ENCODE measurements around the gene CD3E. TPM values are rescaled to one million over a fixed set of nuclear protein-coding genes. Genes with fewer than 3 reads are reported as not detected.

The CD3E gene
- total RNA-seq, 1 experiment from 2014 or later, result not detected

- H3K56ac ChIP-seq (ENCODE audit: insufficient read length, low read depth, low read length), result no peak overlapping the region
- H3K23me2 ChIP-seq (ENCODE audit: insufficient read length, low read depth, low read length, poor library complexity, severe bottlenecking), result peaks cover 9% of the 10 kb centered on the region
- H3K14ac ChIP-seq (ENCODE audit: insufficient read depth, low read length), result no peak overlapping the region
- peaks cover 16% of the 10 kb centered on the region for H3K27me3 Mint-ChIP-seq (ENCODE audit: low read depth)
- H3T11ph ChIP-seq (ENCODE audit: low read length), result no peak overlapping the region
- H3K4ac ChIP-seq (ENCODE audit: low read depth, low read length), result no peak overlapping the region
- H3K4me2 ChIP-seq (ENCODE audit: insufficient read depth, insufficient read length, low read length), result no peak overlapping the region
- no peaks in the 10 kb centered on the region for H3K9me3 ChIP-seq (ENCODE audit: control insufficient read depth, low read depth, low read length)
- no peak overlapping the region for H2BK20ac ChIP-seq (ENCODE audit: low read depth, low read length, poor library complexity, severe bottlenecking)
- H3K4me1 ChIP-seq (ENCODE audit: insufficient read depth, low read length), result peaks cover 7% of the 10 kb centered on the region; the same call in 1 of the 2 replicates
- no peak for DNase-seq
- H3K79me1 ChIP-seq (ENCODE audit: insufficient read depth, low read depth, low read length, poor library complexity, severe bottlenecking), result no peaks in the 10 kb centered on the region
- H3K4me1 Mint-ChIP-seq, result peaks cover 28 to 35% of the 10 kb centered on the region in 2 experiments
- no peak overlapping the region for H2BK5ac ChIP-seq (ENCODE audit: insufficient read length, low read length)
- no peak overlapping the region for H4K5ac ChIP-seq (ENCODE audit: insufficient read length, low read depth, low read length)
- H3K9me3 Mint-ChIP-seq, result peaks cover 0 to 3% of the 10 kb centered on the region in 2 experiments; a peak in 2 of 5 replicates
- peaks cover 0 to 3% (median 2%) of the 10 kb centered on the region in 3 experiments; a peak in 2 of 7 replicates for H3K36me3 Mint-ChIP-seq (ENCODE audit: insufficient read depth in 1 of 3, low read depth in 3 of 3)
- no peak overlapping the region for H2BK15ac ChIP-seq (ENCODE audit: low read depth, low read length)
- no peak overlapping the region for H3K4me3 Mint-ChIP-seq
- WGBS (ENCODE audit: extremely low coverage, insufficient read length, low lambda C conversion rate), result no CpG with 5 or more reads among the region's 1 CpG
- no peaks in the 10 kb centered on the region for H3K79me2 ChIP-seq (ENCODE audit: insufficient read depth, low read length)
- H4K8ac ChIP-seq (replicated peaks; ENCODE audit: insufficient read length, low read depth, low read length), result no peak overlapping the region
- no peak overlapping the region for H2BK120ac ChIP-seq (ENCODE audit: low read depth, low read length, poor library complexity, severe bottlenecking)
- no peak overlapping the region for H2AK5ac ChIP-seq (ENCODE audit: insufficient read length, low read length)
- no peak overlapping the region for H3K23ac ChIP-seq (ENCODE audit: insufficient read length, low read depth, low read length)
- no peak overlapping the region for H3K9ac ChIP-seq (ENCODE audit: extremely low read depth, insufficient read length, low read length)
- no peak overlapping the region for H2AFZ ChIP-seq (ENCODE audit: low read length)
- no peak overlapping the region for H2BK12ac ChIP-seq (ENCODE audit: insufficient read length, low read depth, low read length)
- no peak overlapping the region for H3K27ac ChIP-seq (ENCODE audit: insufficient read length, low read depth, low read length)
- no peak overlapping the region for H3K18ac ChIP-seq (ENCODE audit: insufficient read length, low read depth, low read length)
- no peaks in the 10 kb centered on the region for H4K20me1 ChIP-seq (ENCODE audit: control insufficient read depth, insufficient read depth, insufficient read length)
- TF ChIP-seq CTCF (conservative IDR thresholded peaks at IDR 0.05), result no peak
- no peak overlapping the region for H4K91ac ChIP-seq (ENCODE audit: insufficient read length, low read depth, low read length)
- peak overlapping the region in 1 of 3 experiments; percentile 2; a peak in 1 of 7 replicates for H3K27ac Mint-ChIP-seq
- no peaks in the 10 kb centered on the region for H3K27me3 ChIP-seq (ENCODE audit: insufficient read depth, low read length)
Measured at GRCh38 chr11:118319337-118319707, 14.8 kb downstream of the CD3E start.

All from H9 (cell line).